Fibroblast of lung (primary cell): ENCODE measurements around the gene VWF. TPM values are rescaled to one million over a fixed set of nuclear protein-coding genes. Genes with fewer than 3 reads are reported as not detected.

Experiments used
- DNase-seq, 2 donors: peaks; one replicate each; pipeline versions ENCODE4 v3.0.0 to v3.0.0-alpha.2; 2010; ENCODE audit warnings: low read depth in 2 of 2
- H2AFZ ChIP-seq: 2 replicates; pipeline ENCODE4 v1.5.1; 2012; ENCODE audit warnings: low read length, control low read depth, inconsistent platforms
- H3K27ac ChIP-seq: 2 replicates; pipeline ENCODE4 v1.5.1; 2011; ENCODE audit warnings: low read length, control low read depth; ENCODE audit not compliant: insufficient read depth
- H3K27me3 ChIP-seq: 2 replicates; pipeline ENCODE4 v1.5.1; 2011; ENCODE audit warnings: mild to moderate bottlenecking, low read length; ENCODE audit not compliant: control insufficient read depth, insufficient read depth
- H3K36me3 ChIP-seq: 2 replicates; pipeline ENCODE4 v1.5.1; 2011; ENCODE audit warnings: low read length; ENCODE audit not compliant: control insufficient read depth, insufficient read depth
- H3K4me1 ChIP-seq: 2 replicates; pipeline ENCODE4 v1.5.1; 2011; ENCODE audit warnings: low read length; ENCODE audit not compliant: control insufficient read depth, insufficient read depth; ENCODE audit errors: extremely low read depth
- H3K4me2 ChIP-seq: 2 replicates; pipeline ENCODE4 v1.5.1; 2011; ENCODE audit warnings: low read length, control low read depth; ENCODE audit not compliant: insufficient read depth; ENCODE audit errors: extremely low read depth
- H3K4me3 ChIP-seq, 4 experiments: fragments of 200-600 bp in 1 of 4; sonication (generic) in 1 of 4; replicated peaks in 1 of 4; 2 replicates each; pipeline ENCODE4 v1.5.1; 2011 to 2016; ENCODE audit warnings: low read length in 4 of 4, low read depth in 3 of 4, mild to moderate bottlenecking in 3 of 4, control low read depth in 2 of 4, inconsistent platforms in 1 of 4, mixed read lengths in 1 of 4; ENCODE audit not compliant: insufficient read depth in 1 of 4; ENCODE audit errors: control extremely low read depth in 1 of 4
- H3K79me2 ChIP-seq: 2 replicates; pipeline ENCODE4 v1.5.1; 2012; ENCODE audit warnings: mild to moderate bottlenecking, low read length, inconsistent platforms; ENCODE audit not compliant: control insufficient read depth, insufficient read depth
- H3K9ac ChIP-seq: 2 replicates; pipeline ENCODE4 v1.5.1; 2011; ENCODE audit warnings: mild to moderate bottlenecking, low read length, control low read depth; ENCODE audit not compliant: insufficient read depth
- H3K9me3 ChIP-seq: 2 replicates; pipeline ENCODE4 v1.5.1; 2012; ENCODE audit warnings: low read depth, low read length; ENCODE audit not compliant: control insufficient read depth, insufficient read depth
- H4K20me1 ChIP-seq: 2 replicates; pipeline ENCODE4 v1.5.1; 2011; ENCODE audit warnings: low read length; ENCODE audit not compliant: control insufficient read depth, insufficient read depth; ENCODE audit errors: extremely low read depth
- EZH2 ChIP-seq: IDR thresholded peaks from 2 replicates; pipeline ENCODE4 v1.5.1; 2012; ENCODE audit warnings: low read length, control low read depth, mild to moderate bottlenecking; ENCODE audit errors: missing control alignments
- polyA plus RNA-seq, 2 donors: library from polyadenylated mRNA; depleted of rRNA in 1 of 2; stranded (reverse) in 1 of 2; unstranded in 1 of 2; fragments of >200 nt; gene quantifications; 2 replicates each; pipeline ENCODE4 v1.2.1, GENCODE V29; 2011 to 2012; ENCODE audit warnings: missing spikeins in 1 of 2
- total RNA-seq: library from RNA; depleted of rRNA; stranded (reverse); fragments of >200 nt; gene quantifications from 2 replicates; pipeline ENCODE4 v1.2.1, GENCODE V29; 2014
- TF ChIP-seq, protein P1 (sequence below), 2 donors: IDR thresholded peaks in 1 of 2; conservative IDR thresholded peaks in 1 of 2; 1 replicate in 1 of 2; 2 replicates in 1 of 2; pipeline ENCODE4 v1.5.1; 2011 to 2012; ENCODE audit warnings: low read length in 2 of 2, control low read depth in 1 of 2, inconsistent platforms in 1 of 2, low read depth in 1 of 2, mild to moderate bottlenecking in 1 of 2

Gene VWF
- total and polyA plus RNA-seq, 2 donors (not counting 1 experiment from before 2014, with no cell fraction given): 0.15 to 1.7 TPM

DNA sequence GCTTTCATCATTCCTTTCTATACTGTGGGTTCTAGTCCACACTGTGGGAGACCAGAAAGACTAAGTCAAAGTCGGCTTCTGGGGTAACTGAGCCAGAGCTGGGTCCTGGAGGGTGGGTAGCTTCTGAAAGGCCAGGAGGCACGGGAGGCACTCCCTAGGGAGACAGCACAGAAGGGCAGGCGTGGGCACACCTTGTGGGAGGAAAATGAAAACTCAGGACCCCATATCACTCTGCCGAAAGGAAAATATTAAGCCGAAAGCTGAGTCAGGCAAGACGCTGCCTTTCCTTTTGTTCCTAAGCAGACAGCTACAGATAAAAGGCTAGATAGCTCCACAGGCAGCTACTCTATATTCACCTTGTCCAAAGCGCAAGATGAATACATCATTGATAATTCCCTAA is 200.1 kb downstream of the VWF start:
- Histone ChIP-seq H3K4me3 (no peak overlapping the region), H3K27ac (no peak overlapping the region), H3K4me2 (no peak overlapping the region), H3K9ac (no peak overlapping the region), H2AFZ (no peak overlapping the region), H3K27me3 (no peaks in the 10 kb centered on the region), H3K4me1 (no peaks in the 10 kb centered on the region), H3K79me2 (no peaks in the 10 kb centered on the region), H3K36me3 (no peaks in the 10 kb centered on the region), H3K9me3 (no peaks in the 10 kb centered on the region), H4K20me1 (no peaks in the 10 kb centered on the region)
- no peak for TF ChIP-seq EZH2
- TF ChIP-seq, protein P1, sequence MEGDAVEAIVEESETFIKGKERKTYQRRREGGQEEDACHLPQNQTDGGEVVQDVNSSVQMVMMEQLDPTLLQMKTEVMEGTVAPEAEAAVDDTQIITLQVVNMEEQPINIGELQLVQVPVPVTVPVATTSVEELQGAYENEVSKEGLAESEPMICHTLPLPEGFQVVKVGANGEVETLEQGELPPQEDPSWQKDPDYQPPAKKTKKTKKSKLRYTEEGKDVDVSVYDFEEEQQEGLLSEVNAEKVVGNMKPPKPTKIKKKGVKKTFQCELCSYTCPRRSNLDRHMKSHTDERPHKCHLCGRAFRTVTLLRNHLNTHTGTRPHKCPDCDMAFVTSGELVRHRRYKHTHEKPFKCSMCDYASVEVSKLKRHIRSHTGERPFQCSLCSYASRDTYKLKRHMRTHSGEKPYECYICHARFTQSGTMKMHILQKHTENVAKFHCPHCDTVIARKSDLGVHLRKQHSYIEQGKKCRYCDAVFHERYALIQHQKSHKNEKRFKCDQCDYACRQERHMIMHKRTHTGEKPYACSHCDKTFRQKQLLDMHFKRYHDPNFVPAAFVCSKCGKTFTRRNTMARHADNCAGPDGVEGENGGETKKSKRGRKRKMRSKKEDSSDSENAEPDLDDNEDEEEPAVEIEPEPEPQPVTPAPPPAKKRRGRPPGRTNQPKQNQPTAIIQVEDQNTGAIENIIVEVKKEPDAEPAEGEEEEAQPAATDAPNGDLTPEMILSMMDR (conservative IDR thresholded peaks at IDR 0.05 in 1 of 2, IDR thresholded peaks at IDR 0.05 in 1 of 2; ENCODE audit: low read depth in 1 of 2, low read length in 2 of 2): no peak
- DNase-seq: no peak

DNA sequence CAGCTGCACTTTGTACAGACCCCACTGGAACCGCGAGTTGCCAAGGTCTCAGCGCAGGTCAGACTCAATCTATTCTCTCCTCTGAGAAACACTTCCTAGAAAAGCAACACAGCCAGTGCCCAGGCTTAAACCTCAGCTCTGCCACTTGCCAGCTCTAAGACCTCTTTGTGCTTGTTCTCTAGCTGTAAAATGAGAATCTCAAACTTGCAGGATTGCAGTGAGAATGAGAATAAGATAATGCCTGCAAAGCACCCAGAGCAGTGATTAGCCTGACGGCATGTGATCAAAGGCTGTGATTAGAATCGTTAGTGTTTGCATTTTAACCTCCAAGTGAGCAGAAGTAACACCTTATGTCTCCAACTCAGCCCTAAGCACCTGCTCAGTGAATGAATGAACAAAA is 200.7 kb downstream of the VWF start:
- no peaks in the 10 kb centered on the region for H3K36me3 ChIP-seq
- no peak overlapping the region for H3K27ac ChIP-seq
- no peak for TF ChIP-seq EZH2
- TF ChIP-seq, protein P1 (conservative IDR thresholded peaks at IDR 0.05 in 1 of 2, IDR thresholded peaks at IDR 0.05 in 1 of 2; ENCODE audit: low read depth in 1 of 2, low read length in 2 of 2): no peak
- H3K27me3 ChIP-seq: no peaks in the 10 kb centered on the region
- no peak overlapping the region for H3K4me3 ChIP-seq
- H3K9ac ChIP-seq: no peak overlapping the region
- no peaks in the 10 kb centered on the region for H3K9me3 ChIP-seq
- H2AFZ ChIP-seq: no peak overlapping the region
- no peak overlapping the region for H3K4me2 ChIP-seq
- H3K4me1 ChIP-seq: no peaks in the 10 kb centered on the region
- no peaks in the 10 kb centered on the region for H3K79me2 ChIP-seq
- H4K20me1 ChIP-seq: no peaks in the 10 kb centered on the region
- no peak for DNase-seq

DNA sequence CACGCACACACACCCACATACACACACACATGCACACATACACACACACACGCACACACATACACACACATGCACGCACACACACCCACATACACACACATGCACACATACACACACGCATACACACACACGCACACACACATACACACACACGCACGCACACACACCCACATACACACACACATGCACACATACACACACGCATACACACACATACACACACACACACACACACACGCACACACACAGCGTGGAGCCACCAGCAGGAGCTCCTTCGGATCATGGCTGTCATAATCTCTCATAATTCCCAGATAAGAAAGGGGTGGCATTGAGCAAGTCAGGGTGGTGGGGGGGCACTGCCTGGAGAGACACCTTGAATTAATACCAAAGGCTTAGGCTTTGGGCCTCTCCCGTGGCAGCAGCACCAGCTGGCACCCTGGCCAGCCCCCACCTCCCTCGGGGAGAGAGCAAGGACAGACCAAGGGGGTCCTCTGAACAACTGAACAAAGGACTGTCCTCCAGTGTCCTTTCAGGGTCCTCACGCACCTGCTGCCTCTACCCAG is 201.3 kb downstream of the VWF start:
- Histone ChIP-seq H3K4me1 (no peaks in the 10 kb centered on the region), H2AFZ (no peak overlapping the region), H3K79me2 (no peaks in the 10 kb centered on the region), H3K4me3 (no peak overlapping the region), H3K9ac (no peak overlapping the region), H3K27me3 (no peaks in the 10 kb centered on the region), H3K9me3 (no peaks in the 10 kb centered on the region), H3K4me2 (no peak overlapping the region), H3K27ac (no peak overlapping the region), H3K36me3 (no peaks in the 10 kb centered on the region), H4K20me1 (no peaks in the 10 kb centered on the region)
- TF ChIP-seq EZH2: no peak
- DNase-seq: no peak
